Keratinocyte (primary cell): Measurements from ENCODE around the gene OR2J3.

Experiments
- CTCF ChIP-seq, 3 experiments: IDR thresholded peaks in 1 of 3; conservative IDR thresholded peaks in 1 of 3; optimal IDR thresholded peaks in 1 of 3; 2 replicates in 2 of 3; 3 replicates in 1 of 3; pipeline versions ENCODE3 to v1.5.1; 2011; ENCODE audit warnings: low read length in 3 of 3, mild to moderate bottlenecking in 3 of 3, moderate library complexity in 2 of 3, control low read depth in 1 of 3, inconsistent platforms in 1 of 3; ENCODE audit not compliant: insufficient read depth in 2 of 3; ENCODE audit errors: extremely low read depth in 1 of 3
- EZH2 ChIP-seq: IDR thresholded peaks from one replicate; pipeline ENCODE4 v1.6.1; 2012; ENCODE audit warnings: inconsistent platforms, mild to moderate bottlenecking, low read length, moderate library complexity

- no peak for TF ChIP-seq EZH2
- TF ChIP-seq CTCF (optimal IDR thresholded peaks at IDR 0.05 in 1 of 3, IDR thresholded peaks at IDR 0.05 in 1 of 3, conservative IDR thresholded peaks at IDR 0.05 in 1 of 3; ENCODE audit: extremely low read depth in 1 of 3, insufficient read depth in 2 of 3, low read length in 3 of 3) = no peak
These were observed 39.2 kb downstream of the OR2J3 start for GRCh38 chr6:29147074-29147473.
